ENCODE results near the gene NDUFS1. TPM values are rescaled to one million over a fixed set of nuclear protein-coding genes. Genes with fewer than 3 reads are reported as not detected.
"Not testable (repeated sequence)": the region's sequence is repeated elsewhere in the genome, so short reads cannot be mapped to it uniquely, and the experiment has no call there.

NDUFS1 gene
- total RNA-seq, 1 donor from 2014 or later = 85.7 TPM

- Mint-ChIP-seq H3K36me3 (ENCODE audit: low read depth) (peaks cover 9% of the 10 kb centered on the region), H3K27me3 (ENCODE audit: low read depth) (no peaks in the 10 kb centered on the region), H3K4me3 (no peak overlapping the region), H3K9me3 (no peaks in the 10 kb centered on the region), H3K27ac (ENCODE audit: unreplicated experiment) (no peak overlapping the region), H3K4me1 (no peaks in the 10 kb centered on the region)
- no peak for TF ChIP-seq CTCF (conservative IDR thresholded peaks at IDR 0.05)
- DNase-seq (ENCODE audit: low read depth, low spot score) = no peak
Measured at GRCh38 chr2:206145665-206146064, 13.6 kb downstream of the NDUFS1 start.

DNA sequence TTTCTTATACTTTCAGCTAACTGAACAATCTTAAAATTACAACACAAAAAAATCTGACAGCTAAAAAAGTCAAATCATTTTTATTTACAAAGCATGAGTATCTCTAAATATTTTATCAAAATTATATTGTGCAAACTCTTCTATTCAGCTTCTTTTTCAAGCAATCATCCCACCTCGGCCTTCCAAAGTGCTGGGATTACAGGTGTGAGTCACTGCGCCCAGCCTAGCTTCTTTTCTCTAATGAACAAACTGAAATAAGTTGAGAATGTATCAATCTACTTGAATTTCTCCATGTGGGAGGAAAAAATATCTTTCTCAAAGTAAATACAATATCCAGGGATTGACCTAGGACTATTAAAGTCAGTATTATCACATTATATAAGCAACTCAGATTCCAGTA, 14.9 kb downstream of the NDUFS1 start:
- no peak for TF ChIP-seq CTCF (conservative IDR thresholded peaks at IDR 0.05)
- Mint-ChIP-seq H3K4me3 (no peak overlapping the region), H3K36me3 (ENCODE audit: low read depth) (peaks cover 9% of the 10 kb centered on the region), H3K4me1 (no peaks in the 10 kb centered on the region), H3K27me3 (ENCODE audit: low read depth) (no peaks in the 10 kb centered on the region), H3K9me3 (no peaks in the 10 kb centered on the region), H3K27ac (ENCODE audit: unreplicated experiment) (no peak overlapping the region)
- no peak for DNase-seq (ENCODE audit: low read depth, low spot score)

- DNase-seq (ENCODE audit: low read depth, low spot score) = no peak
- Mint-ChIP-seq H3K4me3 (no peak overlapping the region), H3K36me3 (ENCODE audit: low read depth) (peaks cover 9% of the 10 kb centered on the region), H3K4me1 (no peaks in the 10 kb centered on the region), H3K27ac (ENCODE audit: unreplicated experiment) (no peak overlapping the region), H3K27me3 (ENCODE audit: low read depth) (no peaks in the 10 kb centered on the region), H3K9me3 (no peaks in the 10 kb centered on the region)
- no peak for TF ChIP-seq CTCF (conservative IDR thresholded peaks at IDR 0.05)
Measured at GRCh38 chr2:206143451-206143850, 15.8 kb downstream of the NDUFS1 start.

DNA sequence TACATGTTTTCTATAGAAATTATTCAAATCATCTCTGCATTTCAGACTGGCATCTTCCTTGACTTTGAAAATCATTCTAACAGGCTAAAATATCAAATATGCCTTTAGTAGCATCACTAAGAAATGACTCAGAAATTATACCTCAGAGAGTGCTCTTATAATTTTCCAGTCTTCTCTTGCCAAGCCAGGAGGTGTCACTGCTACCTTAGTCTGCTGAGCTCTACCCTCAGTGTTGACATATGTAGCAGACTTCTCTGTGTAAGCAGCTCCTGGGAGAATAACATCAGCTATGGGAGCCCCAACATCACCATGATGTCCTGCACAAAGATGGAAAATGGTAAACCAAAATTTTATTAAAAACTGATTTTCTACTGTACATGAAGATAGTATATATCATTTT, 31.6 kb downstream of the NDUFS1 start:
- DNase-seq (ENCODE audit: low read depth, low spot score) = no peak
- H3K27ac Mint-ChIP-seq (ENCODE audit: unreplicated experiment) = no peak overlapping the region
- H3K27me3 Mint-ChIP-seq (ENCODE audit: low read depth) = no peaks in the 10 kb centered on the region
- TF ChIP-seq CTCF (conservative IDR thresholded peaks at IDR 0.05) = no peak
- H3K4me3 Mint-ChIP-seq = no peak overlapping the region
- peaks cover 3% of the 10 kb centered on the region for H3K36me3 Mint-ChIP-seq (ENCODE audit: low read depth)
- H3K4me1 Mint-ChIP-seq = no peaks in the 10 kb centered on the region
- H3K9me3 Mint-ChIP-seq = no peaks in the 10 kb centered on the region

GRCh38 chr2:206125901-206126300, 33.3 kb downstream of the NDUFS1 start:
- H3K36me3 Mint-ChIP-seq (ENCODE audit: low read depth) = peaks cover 6% of the 10 kb centered on the region
- H3K4me1 Mint-ChIP-seq = no peaks in the 10 kb centered on the region

GRCh38 chr2:206122569-206122968, 36.7 kb downstream of the NDUFS1 start:
- DNase-seq (ENCODE audit: low read depth, low spot score); H3K27me3 Mint-ChIP-seq (ENCODE audit: low read depth); H3K27ac Mint-ChIP-seq (ENCODE audit: unreplicated experiment); H3K4me3 Mint-ChIP-seq; H3K4me1 Mint-ChIP-seq; H3K9me3 Mint-ChIP-seq: not testable (repeated sequence)
- peaks cover 12% of the 10 kb centered on the region for H3K36me3 Mint-ChIP-seq (ENCODE audit: low read depth)

More at GRCh38 chr2:206125901-206126300, 33.3 kb downstream of the NDUFS1 start:
- TF ChIP-seq CTCF (conservative IDR thresholded peaks at IDR 0.05) = no peak
- H3K4me3 Mint-ChIP-seq = no peak overlapping the region
- H3K27me3 Mint-ChIP-seq (ENCODE audit: low read depth) = no peaks in the 10 kb centered on the region
- DNase-seq (ENCODE audit: low read depth, low spot score) = no peak
- H3K9me3 Mint-ChIP-seq = no peaks in the 10 kb centered on the region
- H3K27ac Mint-ChIP-seq (ENCODE audit: unreplicated experiment) = no peak overlapping the region

Measured in neural crest cell (in vitro differentiated cells).